Measurements from ENCODE around the gene MCM10.

GRCh38 chr10:13184730-13185514 lies 23.6 kb downstream of the MCM10 start:
- TF ChIP-seq CTCF (conservative IDR thresholded peaks at IDR 0.05; ENCODE audit: low read depth, low read length) (no peak), POLR2A (IDR thresholded peaks at IDR 0.05; ENCODE audit: low read depth, low read length) (no peak), MXI1 (IDR thresholded peaks at IDR 0.05; ENCODE audit: borderline replicate concordance, low read depth, low read length) (no peak), MAZ (IDR thresholded peaks at IDR 0.05; ENCODE audit: borderline replicate concordance, low read depth, low read length) (no peak), SMC3 (IDR thresholded peaks at IDR 0.05; ENCODE audit: low read depth, low read length) (no peak)

Data from IMR-90 (cell line).